Measurements from ENCODE around the gene ANO2. TPM values are rescaled to one million over a fixed set of nuclear protein-coding genes. Genes with fewer than 3 reads are reported as not detected.
"Not testable (repeated sequence)": the region's sequence is repeated elsewhere in the genome, so short reads cannot be mapped to it uniquely, and the experiment has no call there.

Gene ANO2
- total RNA-seq, 8 experiments from 2014 or later: 0.46 to 162 (median 5.5) TPM

GRCh38 chr12:5660238-5660637 lies 284.8 kb downstream of the ANO2 start:
- no peak overlapping the region for H3K27ac ChIP-seq
- H3K4me1 ChIP-seq (replicated peaks in 1 of 2): no peaks in the 10 kb centered on the region
- peak in 2 of 8 experiments; percentile 17 to 18 for ATAC-seq (replicated peaks in 6 of 8)
- in situ Hi-C loops (cut with MboI; ENCODE audit: low pct_unique_long_range_greater_than_20kb in 2 of 9, low sequenced_read_pairs in 9 of 9, unreplicated experiment in 9 of 9): no loop called here
- H3K4me3 ChIP-seq: no peak overlapping the region
- 34 to 84% (median 70%) methylated on average over 2 to 6 of the region's 6 CpGs; no CpG with 5 or more reads in 3 of the 10 experiments for WGBS, 10 experiments

DNA sequence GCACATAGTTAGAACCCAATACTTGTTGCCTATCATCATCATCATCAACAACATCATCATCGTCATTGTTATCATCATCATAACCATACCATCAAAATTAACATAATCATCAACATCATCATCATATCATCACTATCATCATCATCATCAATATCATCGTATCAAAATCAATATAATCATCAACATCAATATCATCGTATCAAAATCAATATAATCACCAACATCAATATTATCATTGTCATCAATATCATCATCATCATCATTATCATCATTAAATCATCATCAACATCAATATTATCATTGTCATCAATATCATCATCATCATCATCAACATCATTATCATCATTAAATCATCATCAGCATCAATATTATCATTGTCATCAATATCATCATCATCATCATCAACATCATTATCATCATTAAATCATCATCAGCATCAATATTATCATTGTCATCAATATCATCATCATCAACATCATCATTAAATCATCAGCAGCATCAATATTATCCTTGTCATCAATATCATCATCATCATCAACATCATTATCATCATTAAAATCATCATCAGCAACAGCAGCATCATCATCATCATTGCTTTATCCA lies 286.6 kb downstream of the ANO2 start:
- in situ Hi-C loops (cut with MboI; ENCODE audit: low pct_unique_long_range_greater_than_20kb in 2 of 9, low sequenced_read_pairs in 9 of 9, unreplicated experiment in 9 of 9); H3K27ac ChIP-seq; H3K4me3 ChIP-seq; H3K4me1 ChIP-seq (replicated peaks in 1 of 2); ATAC-seq (replicated peaks in 6 of 8): not testable (repeated sequence)
- 56 to 95% (median 82%) methylated on average over 1 to 3 of the region's 3 CpGs for WGBS, 10 experiments

GRCh38 chr12:5656836-5657235 lies 288.2 kb downstream of the ANO2 start:
- WGBS, 10 experiments: 0 to 80% (median 72%) methylated on average over 1 to 4 of the region's 4 CpGs; no CpG with 5 or more reads in 2 of the 10 experiments
- Histone ChIP-seq H3K27ac (no peak overlapping the region), H3K4me1 (replicated peaks in 1 of 2) (no peaks in the 10 kb centered on the region), H3K4me3 (no peak overlapping the region)
- in situ Hi-C loops (cut with MboI; ENCODE audit: low pct_unique_long_range_greater_than_20kb in 2 of 9, low sequenced_read_pairs in 9 of 9, unreplicated experiment in 9 of 9): no loop called here
- no peak for ATAC-seq (replicated peaks in 6 of 8)

DNA sequence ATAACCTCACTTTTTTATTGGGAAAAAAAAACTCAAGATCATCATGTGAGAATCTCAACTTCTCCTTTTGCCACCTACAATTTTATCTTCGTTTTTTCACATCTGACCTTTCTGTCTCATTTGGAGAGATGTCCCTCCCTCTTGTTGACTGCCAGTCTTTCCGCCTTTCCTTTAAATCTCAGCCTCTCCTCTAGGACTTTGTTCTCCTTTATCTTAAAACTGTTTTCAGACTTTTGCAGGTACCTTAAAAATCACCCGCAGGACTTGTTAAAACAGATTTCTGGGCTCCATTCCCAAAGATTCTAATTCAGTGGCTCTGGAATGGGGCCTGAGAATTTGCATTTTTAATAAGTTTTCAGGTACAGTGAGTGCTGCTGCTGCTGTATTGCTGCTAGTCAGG lies 289.9 kb downstream of the ANO2 start:
- no peak overlapping the region for H3K27ac ChIP-seq
- H3K4me3 ChIP-seq: no peak overlapping the region
- in situ Hi-C loops (cut with MboI; ENCODE audit: low pct_unique_long_range_greater_than_20kb in 2 of 9, low sequenced_read_pairs in 9 of 9, unreplicated experiment in 9 of 9): no loop called here
- H3K4me1 ChIP-seq (replicated peaks in 1 of 2): no peaks in the 10 kb centered on the region
- 0 to 100% (median 74%) methylated on average over 1 to 3 of the region's 3 CpGs for WGBS, 10 experiments
- ATAC-seq (replicated peaks in 6 of 8): no peak

- no peak overlapping the region for H3K27ac ChIP-seq
- in situ Hi-C loops (cut with MboI; ENCODE audit: low pct_unique_long_range_greater_than_20kb in 2 of 9, low sequenced_read_pairs in 9 of 9, unreplicated experiment in 9 of 9): no loop called here
- no peaks in the 10 kb centered on the region for H3K4me1 ChIP-seq (replicated peaks in 1 of 2)
- H3K4me3 ChIP-seq: no peak overlapping the region
- peak in 2 of 8 experiments; percentile 63 to 77 for ATAC-seq (replicated peaks in 6 of 8)
Observed at GRCh38 chr12:5654019-5654418, 291.0 kb downstream of the ANO2 start.

GRCh38 chr12:5650829-5651461 lies 294.1 kb downstream of the ANO2 start:
- Histone ChIP-seq H3K4me3 (no peak overlapping the region), H3K4me1 (replicated peaks in 1 of 2) (no peaks in the 10 kb centered on the region), H3K27ac (no peak overlapping the region)
- WGBS, 10 experiments: 43 to 71% (median 63%) methylated on average over 1 of the region's 1 CpG; no CpG with 5 or more reads in 4 of the 10 experiments
- in situ Hi-C loops (cut with MboI; ENCODE audit: low pct_unique_long_range_greater_than_20kb in 2 of 9, low sequenced_read_pairs in 9 of 9, unreplicated experiment in 9 of 9): no loop called here
- ATAC-seq (replicated peaks in 6 of 8): no peak

DNA sequence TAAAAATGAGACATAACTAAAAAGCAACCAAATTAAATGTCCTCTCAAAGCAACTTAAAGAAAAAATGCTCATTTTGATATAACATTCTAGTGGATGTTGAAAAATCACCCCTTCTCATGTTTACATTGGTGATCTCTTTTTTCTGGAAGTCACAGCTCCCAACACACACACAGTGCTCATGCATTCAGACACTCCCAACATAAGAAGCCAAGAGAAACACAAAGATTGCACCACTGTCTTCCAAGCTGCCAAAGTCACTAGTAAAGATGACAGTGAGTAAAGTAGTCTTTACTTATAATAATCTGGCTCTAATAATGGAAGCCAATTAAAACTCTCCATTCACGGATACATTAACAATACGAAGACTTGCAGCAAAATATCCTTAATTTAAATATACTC lies 294.8 kb downstream of the ANO2 start:
- in situ Hi-C loops (cut with MboI; ENCODE audit: low pct_unique_long_range_greater_than_20kb in 2 of 9, low sequenced_read_pairs in 9 of 9, unreplicated experiment in 9 of 9): no loop called here

GRCh38 chr12:5648692-5649359 lies 296.2 kb downstream of the ANO2 start:
- WGBS, 10 experiments: 20 to 100% (median 46%) methylated on average over 1 to 4 of the region's 9 CpGs
- peak; percentile 81 to 99 (median 86) for ATAC-seq (replicated peaks in 6 of 8)
- in situ Hi-C loops (cut with MboI; ENCODE audit: low pct_unique_long_range_greater_than_20kb in 2 of 9, low sequenced_read_pairs in 9 of 9, unreplicated experiment in 9 of 9): no loop called here
- Histone ChIP-seq H3K4me3 (no peak overlapping the region), H3K4me1 (replicated peaks in 1 of 2) (no peaks in the 10 kb centered on the region), H3K27ac (no peak overlapping the region)

More for the DNA sequence above, 294.8 kb downstream of the ANO2 start:
- no peaks in the 10 kb centered on the region for H3K4me1 ChIP-seq (replicated peaks in 1 of 2)
- no peak overlapping the region for H3K27ac ChIP-seq
- no peak overlapping the region for H3K4me3 ChIP-seq
- ATAC-seq (replicated peaks in 6 of 8): peak in 1 of 8 experiments; percentile 17
- 20 to 83% (median 48%) methylated on average over 1 to 2 of the region's 2 CpGs; no CpG with 5 or more reads in 2 of the 10 experiments for WGBS, 10 experiments

GRCh38 chr12:5643266-5643665 lies 301.8 kb downstream of the ANO2 start:
- in situ Hi-C loops (cut with MboI; ENCODE audit: low pct_unique_long_range_greater_than_20kb in 2 of 9, low sequenced_read_pairs in 9 of 9, unreplicated experiment in 9 of 9): no loop called here
- Histone ChIP-seq H3K4me1 (replicated peaks in 1 of 2) (no peaks in the 10 kb centered on the region), H3K27ac (no peak overlapping the region), H3K4me3 (no peak overlapping the region)
- ATAC-seq (replicated peaks in 6 of 8): peak in 1 of 8 experiments; percentile 26
- 11 to 100% (median 60%) methylated on average over 2 of the region's 2 CpGs; no CpG with 5 or more reads in 2 of the 10 experiments for WGBS, 10 experiments

GRCh38 chr12:5637698-5638097 lies 307.4 kb downstream of the ANO2 start:
- no peak overlapping the region for H3K4me3 ChIP-seq
- 40 to 100% (median 64%) methylated on average over 1 to 4 of the region's 4 CpGs; no CpG with 5 or more reads in 2 of the 10 experiments for WGBS, 10 experiments
- in situ Hi-C loops (cut with MboI; ENCODE audit: low pct_unique_long_range_greater_than_20kb in 2 of 9, low sequenced_read_pairs in 9 of 9, unreplicated experiment in 9 of 9): no loop called here
- H3K4me1 ChIP-seq (replicated peaks in 1 of 2): peaks cover 0 to 2% of the 10 kb centered on the region in 2 donors
- no peak for ATAC-seq (replicated peaks in 6 of 8)
- no peak overlapping the region for H3K27ac ChIP-seq

DNA sequence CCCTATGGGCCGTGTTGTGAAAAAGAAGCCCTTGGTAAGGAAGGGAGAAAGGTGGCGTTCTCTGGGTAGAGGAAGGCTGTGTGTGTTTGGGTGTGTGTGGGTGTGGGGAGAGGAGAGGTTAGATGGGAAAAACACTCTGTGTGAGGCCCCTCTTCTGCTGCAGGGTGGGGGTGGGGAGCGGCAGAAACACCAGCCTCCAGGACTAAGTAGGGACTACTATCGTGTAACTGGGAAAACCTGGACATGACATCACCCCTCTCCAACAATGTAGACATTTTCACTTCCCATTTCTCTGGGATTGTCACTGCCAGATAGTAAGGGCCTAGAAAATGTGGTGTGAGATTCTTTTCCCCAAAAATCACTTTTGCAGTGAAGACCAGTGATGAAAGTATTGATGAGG lies 308.2 kb downstream of the ANO2 start:
- Histone ChIP-seq H3K4me3 (no peak overlapping the region), H3K27ac (no peak overlapping the region), H3K4me1 (replicated peaks in 1 of 2) (peaks cover 0 to 2% of the 10 kb centered on the region in 2 donors)
- 80 to 100% (median 80%) methylated on average over 1 to 3 of the region's 4 CpGs; no CpG with 5 or more reads in 7 of the 10 experiments for WGBS, 10 experiments
- in situ Hi-C loops (cut with MboI; ENCODE audit: low pct_unique_long_range_greater_than_20kb in 2 of 9, low sequenced_read_pairs in 9 of 9, unreplicated experiment in 9 of 9): no loop called here
- ATAC-seq (replicated peaks in 6 of 8): peak in 5 of 8 experiments; percentile 33 to 77 (median 57)

GRCh38 chr12:5633106-5633505 lies 312.0 kb downstream of the ANO2 start:
- no peak for ATAC-seq (replicated peaks in 6 of 8)
- H3K27ac ChIP-seq: no peak overlapping the region
- no peak overlapping the region for H3K4me3 ChIP-seq
- WGBS, 10 experiments: 33 to 100% (median 100%) methylated on average over 1 to 3 of the region's 3 CpGs; no CpG with 5 or more reads in 2 of the 10 experiments
- in situ Hi-C loops (cut with MboI; ENCODE audit: low pct_unique_long_range_greater_than_20kb in 2 of 9, low sequenced_read_pairs in 9 of 9, unreplicated experiment in 9 of 9): no loop called here
- H3K4me1 ChIP-seq (replicated peaks in 1 of 2): peaks cover 0 to 6% of the 10 kb centered on the region in 2 donors

DNA sequence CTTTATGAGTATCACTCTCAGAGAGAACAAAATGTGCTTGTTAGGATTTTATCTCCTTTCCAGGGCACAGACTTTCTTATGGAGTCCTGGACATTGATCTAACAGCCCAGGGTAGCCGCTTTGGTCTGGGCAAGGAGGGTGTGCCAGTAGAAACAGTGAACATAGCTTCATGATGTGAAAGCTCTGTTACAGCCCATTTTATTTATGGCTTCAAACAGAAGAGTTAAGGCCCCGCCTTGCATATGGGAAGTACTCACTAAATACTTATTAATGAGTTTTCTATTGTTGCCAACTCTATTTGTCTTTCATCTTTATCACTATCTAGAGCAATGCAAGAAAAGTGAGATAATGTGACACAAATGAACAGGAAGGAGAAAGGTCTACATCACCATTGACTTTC lies 312.6 kb downstream of the ANO2 start:
- WGBS, 10 experiments: 15 to 100% (median 86%) methylated on average over 1 to 2 of the region's 2 CpGs; no CpG with 5 or more reads in 1 of the 10 experiments
- Histone ChIP-seq H3K4me3 (no peak overlapping the region), H3K4me1 (replicated peaks in 1 of 2) (peaks cover 0 to 6% of the 10 kb centered on the region in 2 donors), H3K27ac (no peak overlapping the region)
- peak in 2 of 8 experiments; percentile 73 to 86 for ATAC-seq (replicated peaks in 6 of 8)
- in situ Hi-C loops (cut with MboI; ENCODE audit: low pct_unique_long_range_greater_than_20kb in 2 of 9, low sequenced_read_pairs in 9 of 9, unreplicated experiment in 9 of 9): no loop called here

Data from motor neuron (in vitro differentiated cells).